Activated B cell treated with CpG ODN at 0.5 μM for 24 hours (primary cell): Measurements from ENCODE around the gene FOXA3. TPM values are rescaled to one million over a fixed set of nuclear protein-coding genes. Genes with fewer than 3 reads are reported as not detected.

Experiments
- ATAC-seq: fragments of 200-7000 bp; cut with Tn5 transposase; one replicate; pipeline ENCODE4 v1.10.0; 2021; ENCODE audit warnings: low read depth, mild to moderate bottlenecking, moderate library complexity
- CTCF ChIA-PET: fragments of 350-600 bp; sonication (Branson Sonifier 250); formaldehyde crosslinking; loops from one replicate; lab custom pipeline; 2021; ENCODE audit warnings: antibody characterized with exemption; lab: Charles Lee
- POLR2A ChIA-PET: fragments of 350-600 bp; sonication (Branson Sonifier 250); formaldehyde crosslinking; loops from one replicate; lab custom pipeline; 2021; ENCODE audit warnings: antibody characterized with exemption; lab: Charles Lee
- DNase-seq: peaks from one replicate; pipeline ENCODE4 v3.0.0; 2022
- H3K27ac Mint-ChIP-seq: one replicate; pipeline ENCODE4 v1.8.0; 2020; ENCODE audit warnings: mixed read lengths
- H3K27me3 Mint-ChIP-seq: one replicate; pipeline ENCODE4 v1.8.0; 2021; ENCODE audit warnings: mixed read lengths
- H3K36me3 Mint-ChIP-seq: one replicate; pipeline ENCODE4 v1.8.0; 2021; ENCODE audit warnings: low read depth, mixed read lengths
- H3K4me1 Mint-ChIP-seq: one replicate; pipeline ENCODE4 v1.8.0; 2021; ENCODE audit warnings: mixed read lengths
- H3K4me3 Mint-ChIP-seq: one replicate; pipeline ENCODE4 v1.8.0; 2020; ENCODE audit warnings: mild to moderate bottlenecking, mixed read lengths
- H3K9me3 Mint-ChIP-seq: one replicate; pipeline ENCODE4 v1.8.0; 2020; ENCODE audit warnings: mixed read lengths
- CTCF ChIP-seq: fragments of 200-600 bp; IDR thresholded peaks from one replicate; pipeline ENCODE4 v1.8.0; 2022; ENCODE audit warnings: antibody characterized with exemption, mild to moderate bottlenecking
- intact Hi-C: fragments of 100-400 bp; cut with micrococcal nuclease; formaldehyde crosslinking; loops from one replicate; pipeline ENCODE4 v1.15.1; 2024
- total RNA-seq: library from RNA; stranded (reverse); gene quantifications from 2 replicates; pipeline ENCODE4 v1.2.3, GENCODE V29; 2022

The FOXA3 gene
- total RNA-seq, 1 donor from 2014 or later: not detected

GRCh38 chr19:45824531-45825262, 39.4 kb upstream of the FOXA3 start:
- ChIA-PET CTCF (interaction anchor here (1.0 kb wide), 1 partner anchor 11 kb away, joined by 3 read pairs; no protein-coding TSS in a partner anchor), POLR2A (interaction anchor here (0.6 kb wide), 1 partner anchor 1424 kb away, joined by 3 read pairs; no protein-coding TSS in a partner anchor)
- Mint-ChIP-seq H3K4me3 (no peak overlapping the region), H3K4me1 (no peaks in the 10 kb centered on the region), H3K27ac (no peak overlapping the region), H3K9me3 (no peaks in the 10 kb centered on the region), H3K36me3 (peaks cover 91% of the 10 kb centered on the region), H3K27me3 (no peaks in the 10 kb centered on the region)
- intact Hi-C loops: no loop called here
- ATAC-seq (no peak), DNase-seq (no peak)
- no peak for TF ChIP-seq CTCF

GRCh38 chr19:45825263-45825605, 38.9 kb upstream of the FOXA3 start:
- intact Hi-C loops: no loop called here
- no peak for TF ChIP-seq CTCF

GRCh38 chr19:45825917-45826893, 37.9 kb upstream of the FOXA3 start:
- POLR2A ChIA-PET: no interaction called here
- intact Hi-C loops: no loop called here
- H3K4me1 Mint-ChIP-seq: no peaks in the 10 kb centered on the region
- CTCF ChIA-PET: interaction anchor here (1.2 kb wide), 1 partner anchor 27 kb away, joined by 3 read pairs; no protein-coding TSS in a partner anchor
- ATAC-seq (no peak), DNase-seq (no peak)
- H3K36me3 Mint-ChIP-seq: peaks cover 92% of the 10 kb centered on the region
- no peak for TF ChIP-seq CTCF
- H3K9me3 Mint-ChIP-seq: no peaks in the 10 kb centered on the region
- no peaks in the 10 kb centered on the region for H3K27me3 Mint-ChIP-seq
- H3K27ac Mint-ChIP-seq: no peak overlapping the region
- no peak overlapping the region for H3K4me3 Mint-ChIP-seq

More at GRCh38 chr19:45825263-45825605, 38.9 kb upstream of the FOXA3 start:
- no peaks in the 10 kb centered on the region for H3K4me1 Mint-ChIP-seq
- no peak for ATAC-seq
- peaks cover 91% of the 10 kb centered on the region for H3K36me3 Mint-ChIP-seq
- CTCF ChIA-PET: no interaction called here
- H3K4me3 Mint-ChIP-seq: no peak overlapping the region
- H3K27ac Mint-ChIP-seq: no peak overlapping the region
- POLR2A ChIA-PET: no interaction called here
- H3K27me3 Mint-ChIP-seq: no peaks in the 10 kb centered on the region
- no peak for DNase-seq
- H3K9me3 Mint-ChIP-seq: no peaks in the 10 kb centered on the region

- H3K9me3 Mint-ChIP-seq: no peaks in the 10 kb centered on the region
- CTCF ChIA-PET: interaction anchor here (1.2 kb wide), 1 partner anchor 28 kb away, joined by 3 read pairs; no protein-coding TSS in a partner anchor
- intact Hi-C loops: no loop called here
Observed at GRCh38 chr19:45826934-45827333, 37.2 kb upstream of the FOXA3 start.

More at GRCh38 chr19:45826934-45827333, 37.2 kb upstream of the FOXA3 start:
- no peaks in the 10 kb centered on the region for H3K27me3 Mint-ChIP-seq
- ATAC-seq (no peak), DNase-seq (no peak)
- no peaks in the 10 kb centered on the region for H3K4me1 Mint-ChIP-seq
- H3K4me3 Mint-ChIP-seq: no peak overlapping the region
- no peak overlapping the region for H3K27ac Mint-ChIP-seq
- POLR2A ChIA-PET: no interaction called here
- H3K36me3 Mint-ChIP-seq: peaks cover 93% of the 10 kb centered on the region
- TF ChIP-seq CTCF: no peak
